Pulmonary artery endothelial cell (primary cell): ENCODE measurements around the gene KRTAP10-7. TPM values are rescaled to one million over a fixed set of nuclear protein-coding genes. Genes with fewer than 3 reads are reported as not detected.

Source experiments
- total RNA-seq: library from RNA; depleted of rRNA; stranded (reverse); fragments of >200 nt; gene quantifications from 2 replicates; pipeline ENCODE4 v1.2.3, GENCODE V29; 2014

The KRTAP10-7 gene
- total RNA-seq, 1 donor from 2014 or later, result not detected

Other genes starting within 250 kb of the KRTAP10-7 start
- gene TRPM2, start 247.0 kb upstream of the KRTAP10-7 start, total RNA-seq, result not detected in 2 replicates
- 0.71 and 1.5 TPM in 2 replicates for gene LRRC3, start 145.1 kb upstream of the KRTAP10-7 start, total RNA-seq
- not detected in 2 replicates for gene KRTAP10-1, start 60.4 kb upstream of the KRTAP10-7 start, total RNA-seq
- not detected in 2 replicates for gene KRTAP10-2, start 49.1 kb upstream of the KRTAP10-7 start, total RNA-seq
- gene KRTAP10-3, start 41.8 kb upstream of the KRTAP10-7 start, total RNA-seq, result not detected in 2 replicates
- gene KRTAP10-4, start 26.9 kb upstream of the KRTAP10-7 start, total RNA-seq, result not detected in 2 replicates
- gene KRTAP10-5, start 20.0 kb upstream of the KRTAP10-7 start, total RNA-seq, result not detected in 2 replicates
- gene KRTAP10-6, start 8.1 kb upstream of the KRTAP10-7 start, total RNA-seq, result not detected in 2 replicates
- not detected in 2 replicates for gene KRTAP10-8, start 11.5 kb downstream of the KRTAP10-7 start, total RNA-seq
- not detected in 2 replicates for gene KRTAP10-9, start 26.5 kb downstream of the KRTAP10-7 start, total RNA-seq
- gene KRTAP10-10, start 36.8 kb downstream of the KRTAP10-7 start, total RNA-seq, result not detected in 2 replicates
- not detected in 2 replicates for gene KRTAP10-11, start 45.8 kb downstream of the KRTAP10-7 start, total RNA-seq
- not detected in 2 replicates for gene KRTAP12-4, start 54.1 kb downstream of the KRTAP10-7 start, total RNA-seq
- not detected in 2 replicates for gene KRTAP12-3, start 57.3 kb downstream of the KRTAP10-7 start, total RNA-seq
- not detected in 2 replicates for gene KRTAP12-2, start 66.3 kb downstream of the KRTAP10-7 start, total RNA-seq
- gene KRTAP12-1, start 81.6 kb downstream of the KRTAP10-7 start, total RNA-seq, result not detected in 2 replicates
- not detected in 2 replicates for gene KRTAP10-12, start 96.6 kb downstream of the KRTAP10-7 start, total RNA-seq
- gene TSPEAR, start 111.0 kb downstream of the KRTAP10-7 start, total RNA-seq, result not detected in 2 replicates
- 105 and 197 TPM in 2 replicates for gene UBE2G2, start 201.2 kb downstream of the KRTAP10-7 start, total RNA-seq
- 101 and 113 TPM in 2 replicates for gene SUMO3, start 217.5 kb downstream of the KRTAP10-7 start, total RNA-seq